H9 (cell line): ENCODE data around the gene FMNL3. TPM values are rescaled to one million over a fixed set of nuclear protein-coding genes. Genes with fewer than 3 reads are reported as not detected.

Experiments
- DNase-seq: peaks from one replicate; pipeline ENCODE4 v3.0.0-alpha.2; 2017
- H2AFZ ChIP-seq: one replicate; pipeline ENCODE4 v1.6.1; 2013; ENCODE audit warnings: mild to moderate bottlenecking, low read length, control low read depth, moderate library complexity
- H2AK5ac ChIP-seq: 2 replicates; pipeline ENCODE4 v1.6.1; 2013; ENCODE audit warnings: low read length, control low read depth, mixed read lengths; ENCODE audit not compliant: insufficient read length
- H2BK120ac ChIP-seq: one replicate; pipeline ENCODE4 v1.6.1; 2013; ENCODE audit warnings: low read depth, mild to moderate bottlenecking, low read length, control low read depth, inconsistent platforms; ENCODE audit not compliant: poor library complexity, severe bottlenecking
- H2BK12ac ChIP-seq: 2 replicates; pipeline ENCODE4 v1.6.1; 2013; ENCODE audit warnings: low read length, control low read depth, mixed read lengths, low read depth; ENCODE audit not compliant: insufficient read length
- H2BK15ac ChIP-seq: 2 replicates; pipeline ENCODE4 v1.6.1; 2013; ENCODE audit warnings: low read depth, low read length, control low read depth
- H2BK20ac ChIP-seq: one replicate; pipeline ENCODE4 v1.6.1; 2013; ENCODE audit warnings: low read depth, mild to moderate bottlenecking, low read length, control low read depth, inconsistent platforms; ENCODE audit not compliant: poor library complexity, severe bottlenecking
- H2BK5ac ChIP-seq: 2 replicates; pipeline ENCODE4 v1.6.1; 2013; ENCODE audit warnings: low read length, control low read depth, mixed read lengths; ENCODE audit not compliant: insufficient read length
- H3K14ac ChIP-seq: 2 replicates; pipeline ENCODE4 v1.6.1; 2013; ENCODE audit warnings: low read length, control low read depth; ENCODE audit not compliant: insufficient read depth
- H3K18ac ChIP-seq: 2 replicates; pipeline ENCODE4 v1.6.1; 2013; ENCODE audit warnings: low read depth, mild to moderate bottlenecking, mixed read lengths, low read length, control low read depth; ENCODE audit not compliant: insufficient read length
- H3K23ac ChIP-seq: 2 replicates; pipeline ENCODE4 v1.6.1; 2013; ENCODE audit warnings: low read length, control low read depth, mixed read lengths, low read depth; ENCODE audit not compliant: insufficient read length
- H3K23me2 ChIP-seq: 2 replicates; pipeline ENCODE4 v1.6.1; 2013; ENCODE audit warnings: low read depth, mild to moderate bottlenecking, mixed read lengths, low read length, control low read depth; ENCODE audit not compliant: insufficient read length, poor library complexity, severe bottlenecking
- H3K27ac ChIP-seq: 2 replicates; pipeline ENCODE4 v1.5.1; 2013; ENCODE audit warnings: low read length, control low read depth, mixed read lengths, low read depth; ENCODE audit not compliant: insufficient read length
- H3K27me3 ChIP-seq: 2 replicates; pipeline ENCODE4 v1.6.1; 2013; ENCODE audit warnings: low read length, control low read depth, inconsistent platforms; ENCODE audit not compliant: insufficient read depth
- H3K4ac ChIP-seq: 2 replicates; pipeline ENCODE4 v1.6.1; 2013; ENCODE audit warnings: low read depth, mild to moderate bottlenecking, control low read depth, inconsistent platforms, low read length, moderate library complexity
- H3K4me1 ChIP-seq: 2 replicates; pipeline ENCODE4 v1.6.1; 2013; ENCODE audit warnings: low read length, control low read depth, inconsistent platforms; ENCODE audit not compliant: insufficient read depth
- H3K4me2 ChIP-seq: 2 replicates; pipeline ENCODE4 v1.6.1; 2013; ENCODE audit warnings: low read length, control low read depth, mixed read lengths; ENCODE audit not compliant: insufficient read length, insufficient read depth
- H3K56ac ChIP-seq: 2 replicates; pipeline ENCODE4 v1.6.1; 2013; ENCODE audit warnings: low read depth, mild to moderate bottlenecking, mixed read lengths, low read length, control low read depth; ENCODE audit not compliant: insufficient read length
- H3K79me1 ChIP-seq: 2 replicates; pipeline ENCODE4 v1.6.1; 2013; ENCODE audit warnings: low read depth, mild to moderate bottlenecking, moderate library complexity, low read length, control low read depth, inconsistent platforms; ENCODE audit not compliant: insufficient read depth, poor library complexity, severe bottlenecking
- H3K79me2 ChIP-seq: 2 replicates; pipeline ENCODE4 v1.6.1; 2013; ENCODE audit warnings: low read length, control low read depth, inconsistent platforms; ENCODE audit not compliant: insufficient read depth
- H3K9ac ChIP-seq: 2 replicates; pipeline ENCODE4 v1.6.1; 2013; ENCODE audit warnings: low read length, control low read depth, mixed read lengths; ENCODE audit not compliant: insufficient read length; ENCODE audit errors: extremely low read depth
- H3K9me3 ChIP-seq: one replicate; pipeline ENCODE4 v1.6.1; 2013; ENCODE audit warnings: low read depth, low read length, inconsistent platforms; ENCODE audit not compliant: control insufficient read depth
- H3T11ph ChIP-seq: one replicate; pipeline ENCODE4 v1.6.1; 2013; ENCODE audit warnings: mild to moderate bottlenecking, low read length, control low read depth, inconsistent platforms
- H4K20me1 ChIP-seq: one replicate; pipeline ENCODE4 v1.6.1; 2013; ENCODE audit not compliant: control insufficient read depth, insufficient read length, insufficient read depth
- H4K5ac ChIP-seq: 2 replicates; pipeline ENCODE4 v1.6.1; 2013; ENCODE audit warnings: low read depth, mild to moderate bottlenecking, mixed read lengths, low read length, control low read depth; ENCODE audit not compliant: insufficient read length
- H4K8ac ChIP-seq: replicated peaks from 2 replicates; pipeline ENCODE4 v1.6.1; 2013; ENCODE audit warnings: low read length, control low read depth, mixed read lengths, low read depth; ENCODE audit not compliant: insufficient read length
- H4K91ac ChIP-seq: 2 replicates; pipeline ENCODE4 v1.6.1; 2013; ENCODE audit warnings: low read depth, mild to moderate bottlenecking, moderate library complexity, mixed read lengths, low read length, control low read depth; ENCODE audit not compliant: insufficient read length
- H3K27ac Mint-ChIP-seq, 3 experiments: 2 replicates in 2 of 3; 3 replicates in 1 of 3; pipeline ENCODE4 v1.8.0; 2020 to 2021; ENCODE audit warnings: mixed read lengths in 3 of 3, mild to moderate bottlenecking in 1 of 3, moderate library complexity in 1 of 3
- H3K27me3 Mint-ChIP-seq: 2 replicates; pipeline ENCODE4 v1.8.0; 2021; ENCODE audit warnings: low read depth, mild to moderate bottlenecking, moderate library complexity, mixed read lengths
- H3K36me3 Mint-ChIP-seq, 3 experiments: 2 replicates in 2 of 3; 3 replicates in 1 of 3; pipeline ENCODE4 v1.8.0; 2020 to 2021; ENCODE audit warnings: low read depth in 3 of 3, mixed read lengths in 3 of 3; ENCODE audit not compliant: insufficient read depth in 1 of 3
- H3K4me1 Mint-ChIP-seq, 2 experiments: 2 replicates each; pipeline ENCODE4 v1.8.0; 2020; ENCODE audit warnings: mixed read lengths in 2 of 2
- H3K4me3 Mint-ChIP-seq, 2 experiments: 2 replicates in 1 of 2; 3 replicates in 1 of 2; pipeline ENCODE4 v1.8.0; 2020 to 2021; ENCODE audit warnings: mild to moderate bottlenecking in 2 of 2, mixed read lengths in 2 of 2, moderate library complexity in 1 of 2
- H3K9me3 Mint-ChIP-seq, 2 experiments: 2 replicates in 1 of 2; 3 replicates in 1 of 2; pipeline ENCODE4 v1.8.0; 2020; ENCODE audit warnings: mild to moderate bottlenecking in 2 of 2, mixed read lengths in 2 of 2, moderate library complexity in 1 of 2
- CTCF ChIP-seq: fragments of 200-600 bp; sonication (generic); conservative IDR thresholded peaks from 3 replicates; pipeline ENCODE4 v1.8.0; 2021; ENCODE audit warnings: antibody characterized with exemption, mild to moderate bottlenecking
- WGBS: extraction: QIAGEN DNeasy Blood & Tissue Kit; methylation state at CpG from one replicate; pipeline ENCODE4 v1.1.7; 2013; ENCODE audit warnings: missing lambda C conversion rate, low lambda C conversion rate, mixed read lengths; ENCODE audit not compliant: insufficient read length; ENCODE audit errors: extremely low coverage; 5-methylcytosine and 5-hydroxymethylcytosine counted together
- total RNA-seq: library from RNA; stranded (reverse); gene quantifications from 2 replicates; pipeline ENCODE4 v1.2.1, GENCODE V29; 2021

FMNL3 gene
- total RNA-seq, 1 experiment from 2014 or later = 22.8 TPM

DNA sequence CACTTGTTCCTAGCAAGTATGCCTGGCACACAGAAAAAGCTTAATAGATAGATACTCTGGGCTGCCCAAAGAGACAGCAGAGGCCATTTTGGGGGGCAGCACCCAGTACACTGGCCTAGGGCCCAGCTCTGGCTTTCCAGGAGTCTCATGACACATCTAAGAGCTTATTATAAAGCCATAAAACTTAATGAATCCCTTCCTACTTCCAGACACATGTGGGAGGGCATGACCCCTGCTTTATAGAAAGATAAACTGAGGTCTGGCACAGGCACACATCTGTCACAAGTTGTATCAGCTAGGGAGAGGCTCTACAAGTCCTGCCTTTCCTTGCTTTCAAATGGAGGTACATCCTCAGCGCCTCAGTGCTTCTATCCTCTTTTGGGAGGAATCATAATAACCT lies 27.1 kb downstream of the FMNL3 start:
- no peak overlapping the region for H3K4me2 ChIP-seq
- peaks cover 4% of the 10 kb centered on the region; the same call in 1 of the 2 replicates for H3K79me2 ChIP-seq
- no peak overlapping the region for H2BK12ac ChIP-seq
- no peak overlapping the region for H3K27ac ChIP-seq
- H3K36me3 Mint-ChIP-seq = no peaks in the 10 kb centered on the region
- no peak overlapping the region for H3K23ac ChIP-seq
- no peak overlapping the region for H2BK120ac ChIP-seq
- no peak overlapping the region for H3K14ac ChIP-seq
- H3K4me1 ChIP-seq = 0 out of 2 replicates have a peak, but pooled peaks cover 2% of the 10 kb centered on the region
- no peak overlapping the region for H4K91ac ChIP-seq
- TF ChIP-seq CTCF = no peak
- H3K27ac Mint-ChIP-seq = no peak overlapping the region
- H3K18ac ChIP-seq = no peak overlapping the region
- no peak overlapping the region for H2BK20ac ChIP-seq
- H3K27me3 Mint-ChIP-seq = no peaks in the 10 kb centered on the region
- no peaks in the 10 kb centered on the region for H3K23me2 ChIP-seq
- H3T11ph ChIP-seq = no peak overlapping the region
- H4K5ac ChIP-seq = no peak overlapping the region
- no peaks in the 10 kb centered on the region for H4K20me1 ChIP-seq
- H3K9me3 ChIP-seq = no peaks in the 10 kb centered on the region
- H3K79me1 ChIP-seq = no peaks in the 10 kb centered on the region
- no peak overlapping the region for H2BK5ac ChIP-seq
- H3K4me1 Mint-ChIP-seq = peaks cover 18% of the 10 kb centered on the region in 2 experiments
- no peak overlapping the region for H2AFZ ChIP-seq
- no peak overlapping the region for H4K8ac ChIP-seq
- no peak overlapping the region for H2AK5ac ChIP-seq
- no CpG with 5 or more reads among the region's 1 CpG for WGBS
- DNase-seq = no peak
- no peaks in the 10 kb centered on the region for H3K9me3 Mint-ChIP-seq
- H3K4me3 Mint-ChIP-seq = no peak overlapping the region
- H2BK15ac ChIP-seq = no peak overlapping the region
- no peaks in the 10 kb centered on the region for H3K27me3 ChIP-seq
- no peak overlapping the region for H3K4ac ChIP-seq
- no peak overlapping the region for H3K9ac ChIP-seq
- H3K56ac ChIP-seq = no peak overlapping the region
